ENCODE measurements around the gene NBL1.

The NBL1 gene, protein sequence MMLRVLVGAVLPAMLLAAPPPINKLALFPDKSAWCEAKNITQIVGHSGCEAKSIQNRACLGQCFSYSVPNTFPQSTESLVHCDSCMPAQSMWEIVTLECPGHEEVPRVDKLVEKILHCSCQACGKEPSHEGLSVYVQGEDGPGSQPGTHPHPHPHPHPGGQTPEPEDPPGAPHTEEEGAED

DNA sequence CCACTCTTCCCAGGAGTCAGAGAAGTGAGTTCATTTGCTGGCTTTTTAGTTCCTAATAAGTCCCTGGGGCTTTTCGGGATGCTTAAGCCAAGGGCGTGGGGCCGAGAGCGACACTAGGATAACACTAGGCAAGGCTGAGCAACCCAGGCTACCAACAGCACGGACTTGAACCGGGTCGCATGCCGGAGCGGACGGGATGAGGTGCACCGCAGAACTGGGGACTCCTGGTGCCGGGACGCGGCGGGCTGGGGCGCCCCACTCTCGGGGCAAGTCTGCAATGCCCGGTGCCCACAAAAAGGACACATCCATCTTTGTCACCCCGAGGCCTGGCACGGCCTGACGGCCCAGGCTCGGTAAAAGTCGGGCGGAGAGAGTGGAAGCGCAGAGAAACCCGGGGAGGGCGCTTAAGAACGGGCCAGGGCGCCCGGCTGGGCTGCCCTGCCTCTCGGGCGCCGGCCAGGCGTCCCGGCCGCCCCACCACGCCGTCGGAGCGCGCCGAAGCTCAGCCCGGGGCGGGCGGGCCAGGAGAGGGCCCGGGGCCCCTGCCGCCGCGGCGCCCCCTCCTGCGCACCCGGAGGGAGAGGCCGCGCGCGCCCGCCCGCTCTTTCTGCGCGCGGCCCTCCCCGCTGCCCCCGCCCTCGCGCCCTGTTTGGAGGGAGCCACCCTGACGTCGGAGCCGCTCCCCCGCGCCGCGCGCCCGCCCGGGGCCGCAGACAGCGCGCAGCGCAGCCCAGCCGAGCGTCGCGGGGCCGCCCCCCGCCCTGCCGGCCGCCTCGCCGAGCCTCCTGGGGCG lies at the start of gene NBL1:
Gene NBL1, plus strand, starts transcription at position 710 of the 793 bp plus-strand sequence. CDS start 10,720 bp downstream, outside the sequence.
- peak in 2 of 3 donors; percentile 28 to 68 for DNase-seq (ENCODE audit: low read depth in 2 of 3, low spot score in 1 of 3)

DNA sequence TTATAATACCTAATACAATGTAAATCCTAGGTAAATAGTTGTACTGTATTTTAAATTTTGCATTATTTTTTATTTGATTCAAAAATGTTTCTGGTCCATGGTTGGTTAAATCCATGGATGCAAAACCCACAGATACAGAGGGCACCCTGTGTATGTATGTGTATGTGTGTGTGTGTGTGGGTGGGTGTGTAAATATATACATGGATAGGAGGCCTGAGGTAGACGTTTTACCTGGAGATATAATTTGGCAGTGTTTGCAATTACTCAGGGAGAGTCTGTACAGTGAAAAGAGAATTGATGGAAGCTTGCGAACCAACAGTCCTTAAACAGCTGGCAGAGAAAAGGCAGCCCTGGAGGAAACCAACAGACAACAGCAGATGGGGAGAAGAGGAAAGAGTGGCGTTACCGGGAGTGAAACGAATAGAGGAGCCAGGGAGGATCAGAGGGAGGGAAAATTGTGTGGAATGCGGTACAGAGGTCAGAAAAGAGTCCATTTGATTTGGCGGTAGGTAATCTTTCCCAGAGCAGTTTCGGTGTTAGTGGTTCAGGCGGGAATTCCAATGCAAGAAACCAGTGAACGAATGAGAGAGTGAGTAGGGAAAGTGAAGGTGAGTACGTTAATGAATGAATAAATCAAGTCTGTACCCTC lies 47.9 kb upstream of the NBL1 start:
- no peak for DNase-seq (ENCODE audit: low read depth in 2 of 3, low spot score in 1 of 3)

DNA sequence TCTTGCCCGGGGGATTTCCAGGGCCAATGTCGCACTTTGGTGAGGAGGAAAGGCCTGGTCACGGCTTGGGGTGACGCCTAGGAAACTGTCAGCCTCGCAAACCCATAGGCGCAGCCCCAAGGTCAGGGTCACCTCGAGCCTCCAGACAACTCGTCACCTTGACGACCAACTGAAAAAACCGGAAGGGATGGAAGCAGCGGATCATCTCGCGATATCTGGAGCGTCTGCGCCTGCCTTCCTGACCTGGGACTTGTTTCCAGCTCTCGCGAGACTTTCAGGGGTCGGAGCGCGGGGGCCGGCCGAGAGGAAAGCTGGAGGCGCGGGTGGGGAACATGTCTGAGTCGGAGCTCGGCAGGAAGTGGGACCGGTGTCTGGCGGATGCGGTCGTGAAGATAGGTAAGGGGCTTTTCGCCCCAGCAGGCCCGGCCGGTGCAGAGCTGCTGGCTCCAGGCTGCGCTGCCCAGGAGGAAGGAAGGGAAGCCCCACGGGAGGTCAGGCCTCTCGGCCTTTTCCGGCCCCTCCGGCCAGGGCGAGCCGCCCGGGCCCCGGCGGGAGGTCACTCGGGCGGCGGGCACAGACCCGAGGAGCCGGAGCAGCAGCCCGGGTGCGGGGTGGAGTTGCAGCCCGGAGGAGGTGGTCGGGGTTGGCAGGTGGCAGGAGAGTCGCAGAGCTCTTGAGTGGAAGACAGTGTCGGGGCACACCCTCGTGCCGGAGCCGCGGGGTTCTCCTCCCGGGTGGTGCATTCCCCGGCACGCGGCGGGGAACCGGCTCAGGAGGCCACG lies 47.2 kb upstream of the NBL1 start:
- peak; percentile 95 to 97 (median 97) for DNase-seq (ENCODE audit: low read depth in 2 of 3, low spot score in 1 of 3)

DNA sequence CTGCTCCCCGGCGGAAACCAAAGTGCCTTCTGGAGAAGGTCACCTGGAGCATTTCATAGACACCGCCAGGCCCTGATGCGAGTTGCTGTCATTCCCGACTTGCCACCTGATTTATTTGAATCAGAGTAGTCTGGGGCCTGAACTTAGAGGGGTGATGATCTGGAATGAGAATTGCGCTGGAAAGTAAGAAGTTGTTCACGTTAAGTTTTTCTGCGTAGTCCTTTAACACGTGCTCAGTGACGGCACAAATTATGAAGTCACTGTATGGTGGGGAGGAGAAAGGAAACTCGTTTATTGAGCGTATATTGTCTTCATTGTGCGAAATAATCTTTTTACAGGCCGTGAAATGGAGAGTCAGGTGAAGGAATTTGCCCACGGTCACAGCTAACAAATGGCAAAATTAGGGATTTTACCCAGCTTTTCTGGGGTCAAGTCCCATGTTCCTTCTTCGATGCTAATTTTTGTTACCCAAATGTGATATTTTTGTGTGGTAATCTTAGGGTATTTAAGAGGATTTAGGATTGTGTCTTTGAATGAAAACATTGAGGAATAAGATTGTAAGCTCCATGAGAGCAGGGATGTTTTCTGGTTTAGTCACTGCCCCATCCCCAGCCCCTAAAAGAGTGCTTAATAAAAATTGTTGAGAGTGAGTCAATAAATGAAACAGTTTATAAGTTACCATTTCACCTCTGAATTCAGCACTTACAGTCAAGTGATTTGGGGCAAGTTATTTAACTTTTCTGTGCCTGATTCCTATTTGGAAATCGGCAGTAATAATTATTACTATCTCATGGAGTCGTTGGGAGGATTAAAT lies 46.4 kb upstream of the NBL1 start:
- DNase-seq (ENCODE audit: low read depth in 2 of 3, low spot score in 1 of 3) = peak in 1 of 3 donors; percentile 59

DNA sequence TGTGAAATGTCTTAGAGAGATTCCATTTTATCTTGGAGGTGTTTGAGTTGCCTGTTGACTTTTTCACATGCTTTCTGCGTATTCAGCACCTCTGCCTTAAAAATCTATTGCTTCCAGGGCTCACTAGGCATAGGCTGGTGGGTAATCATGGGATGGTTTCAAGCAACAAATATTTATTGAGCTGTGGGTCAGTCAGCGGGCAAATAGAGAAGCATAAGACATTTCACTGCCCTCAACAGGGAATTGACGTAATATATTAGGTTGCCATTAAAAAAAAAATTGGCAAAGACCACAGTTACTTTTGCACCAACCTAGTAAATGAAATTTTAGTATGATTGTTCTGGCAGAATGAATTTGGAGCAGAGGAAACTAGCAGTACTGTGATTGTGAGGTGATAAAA lies 44.3 kb upstream of the NBL1 start:
- no peak for DNase-seq (ENCODE audit: low read depth in 2 of 3, low spot score in 1 of 3)

DNA sequence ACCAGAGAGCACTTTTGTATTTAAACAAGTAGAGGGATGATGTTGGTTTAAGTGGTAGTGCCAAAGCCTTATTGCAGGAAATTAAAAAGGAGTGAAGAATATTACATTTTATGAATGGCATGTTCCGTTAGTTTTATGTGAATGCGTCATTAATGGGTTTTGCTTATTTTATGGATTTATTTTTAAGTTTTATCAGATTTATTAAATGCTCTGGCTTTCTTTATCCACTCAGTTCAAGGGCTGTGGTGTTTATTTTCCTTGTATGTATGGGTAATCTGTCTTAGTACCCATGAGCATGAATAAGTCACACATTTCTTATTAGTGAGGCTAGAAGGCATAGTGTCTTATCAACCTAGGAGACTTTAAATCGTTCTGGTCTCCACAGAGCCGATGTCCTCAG lies 41.6 kb upstream of the NBL1 start:
- DNase-seq (ENCODE audit: low read depth in 2 of 3, low spot score in 1 of 3) = no peak

DNA sequence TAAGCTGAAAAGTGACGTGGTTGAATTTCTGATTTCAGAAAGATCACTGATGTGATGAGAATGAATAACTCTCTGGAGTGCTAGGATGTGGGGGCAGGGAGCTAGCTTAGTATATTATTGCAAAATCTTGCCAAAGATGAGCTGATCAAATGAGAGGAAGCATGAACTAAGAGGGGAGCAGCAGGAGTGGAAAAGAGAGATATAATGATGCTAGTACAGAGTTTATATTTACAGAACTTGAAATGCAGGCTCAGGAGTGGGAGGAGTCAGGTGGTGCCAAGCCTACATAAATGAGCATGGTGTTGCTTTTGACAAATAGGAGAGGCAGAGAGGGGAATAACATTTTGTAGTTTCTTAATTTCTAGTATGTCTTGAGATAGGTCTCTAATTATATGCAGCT lies 38.1 kb upstream of the NBL1 start:
- DNase-seq (ENCODE audit: low read depth in 2 of 3, low spot score in 1 of 3) = no peak

DNA sequence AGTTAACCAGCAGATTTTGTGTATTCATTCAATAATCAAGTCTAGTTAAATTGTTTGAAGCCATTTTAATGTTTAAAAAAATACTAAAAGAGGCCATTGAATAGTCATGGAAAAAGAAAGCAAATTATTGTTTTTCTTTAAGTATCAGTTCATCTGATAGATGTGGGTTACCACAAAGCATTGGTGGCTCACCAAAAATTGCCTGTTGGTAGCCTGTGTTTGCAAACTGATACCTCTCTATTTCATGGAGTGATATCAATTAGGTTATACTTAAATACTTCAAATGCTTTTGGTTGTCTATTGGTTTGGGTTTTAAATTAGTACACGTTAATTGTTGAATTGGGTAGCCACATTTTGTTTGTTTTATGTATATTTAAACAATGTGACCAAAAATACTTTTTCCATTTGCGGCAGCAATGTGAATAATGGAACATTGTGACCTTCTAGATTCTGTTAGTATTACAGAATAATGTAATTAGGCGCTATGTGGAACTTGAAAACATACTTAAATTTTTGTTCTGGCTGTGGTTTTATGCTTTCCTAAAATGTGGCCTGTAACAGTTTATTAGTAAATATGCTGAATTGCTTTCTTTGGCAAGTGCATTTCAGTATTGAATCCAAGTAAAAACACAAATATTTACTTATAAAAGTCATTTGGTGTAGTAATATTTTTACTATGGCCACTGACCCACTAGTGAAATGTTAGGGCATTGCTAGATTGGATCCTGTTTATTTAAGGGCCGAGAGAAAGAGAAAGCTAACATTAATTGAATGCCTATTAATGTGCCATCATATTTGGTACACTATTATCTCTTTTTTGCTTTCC lies 37.1 kb upstream of the NBL1 start:
- peak in 2 of 3 donors; percentile 15 for DNase-seq (ENCODE audit: low read depth in 2 of 3, low spot score in 1 of 3)

DNA sequence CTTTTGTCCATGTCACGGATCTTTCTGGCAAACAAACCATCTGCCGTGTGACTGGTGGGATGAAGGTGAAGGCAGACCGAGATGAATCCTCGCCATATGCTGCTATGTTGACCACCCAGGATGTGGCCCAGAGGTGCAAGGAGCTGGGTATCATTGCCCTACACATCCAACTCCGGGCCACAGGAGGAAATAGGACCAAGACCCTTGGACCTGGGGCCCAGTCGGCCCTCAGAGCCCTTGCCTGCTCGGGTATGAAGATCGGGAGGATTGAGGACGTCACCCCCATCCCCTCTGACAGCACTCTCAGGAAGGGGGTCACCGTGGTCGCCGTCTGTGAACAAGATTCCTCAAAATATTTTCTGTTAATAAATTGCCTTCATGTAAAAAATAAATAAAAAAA lies 35.9 kb upstream of the NBL1 start:
- no peak for DNase-seq (ENCODE audit: low read depth in 2 of 3, low spot score in 1 of 3)

DNA sequence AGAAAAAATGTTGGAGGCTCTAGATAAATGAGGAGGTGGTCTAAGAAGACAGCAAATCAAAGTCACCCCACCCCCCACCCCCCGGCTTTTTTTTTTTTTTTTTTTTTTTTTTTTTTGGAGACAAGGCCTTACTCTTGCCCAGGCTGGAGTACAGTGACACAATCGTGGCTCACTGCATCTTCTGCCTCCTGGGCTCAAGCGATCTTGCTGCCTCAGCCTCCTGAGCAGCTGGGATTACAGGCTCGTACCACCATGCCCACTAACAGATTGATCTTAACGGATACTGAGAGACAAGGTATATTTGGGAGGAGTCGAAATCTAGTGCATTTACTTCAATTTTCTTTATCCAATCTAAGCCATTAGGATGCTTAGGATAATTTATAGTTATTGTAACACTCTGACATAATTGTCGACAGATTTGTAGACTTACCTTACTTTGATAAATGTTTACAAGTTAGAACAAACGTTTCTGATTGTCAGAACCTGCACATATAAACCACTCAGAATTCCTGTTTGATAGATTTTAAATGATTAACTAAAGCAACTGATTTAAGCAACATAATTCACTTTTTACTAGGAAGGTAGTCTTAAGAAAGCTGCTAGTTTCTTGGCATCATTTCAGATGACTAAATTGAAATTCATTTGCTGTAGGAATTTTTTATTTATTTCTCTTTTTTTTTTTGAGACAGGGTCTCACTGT lies 33.7 kb upstream of the NBL1 start:
- no peak for DNase-seq (ENCODE audit: low read depth in 2 of 3, low spot score in 1 of 3)

DNA sequence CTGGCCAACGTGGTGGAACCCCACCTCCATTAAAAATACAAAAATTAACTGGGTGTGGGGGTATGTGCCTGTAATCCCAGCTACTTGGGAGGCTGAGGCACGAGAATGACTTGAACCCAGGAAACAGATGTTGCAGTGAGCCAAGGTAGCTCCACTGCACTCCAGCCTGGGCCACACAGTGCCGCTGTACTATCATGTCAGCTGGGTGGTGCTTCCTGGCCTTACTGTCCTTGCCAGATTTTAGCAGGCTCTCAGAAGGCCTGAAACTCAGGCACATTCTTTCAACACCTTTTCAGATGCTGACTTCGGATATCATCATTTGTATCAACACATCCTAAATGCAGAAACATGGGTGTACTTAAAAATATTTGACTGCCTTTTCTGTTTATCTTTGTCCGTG lies 31.6 kb upstream of the NBL1 start:
- no peak for DNase-seq (ENCODE audit: low read depth in 2 of 3, low spot score in 1 of 3)

DNA sequence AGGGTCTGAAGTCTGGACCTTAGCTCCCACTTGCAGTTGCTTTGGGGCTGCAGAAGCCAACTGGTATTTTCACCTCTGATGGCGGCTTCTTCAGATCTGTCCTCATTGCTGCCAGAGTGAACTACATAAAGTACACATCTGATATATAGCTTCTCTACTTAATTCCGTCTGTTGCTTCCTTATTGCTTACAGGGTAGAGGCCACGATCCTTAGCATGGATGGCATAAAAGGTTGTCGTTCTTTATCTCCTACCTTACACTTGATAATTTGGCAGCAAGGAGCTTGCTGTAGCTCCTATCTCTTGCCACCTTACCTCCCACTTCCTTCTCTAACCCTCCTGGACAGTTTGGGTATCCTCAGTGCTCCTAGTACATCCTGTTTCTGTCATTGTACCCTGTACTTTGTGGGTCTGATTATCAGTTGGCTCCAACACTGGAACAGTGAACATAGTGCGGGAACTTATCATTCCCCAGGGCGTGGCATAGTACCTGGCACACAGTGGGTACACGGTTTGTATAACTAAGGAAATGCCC lies 30.9 kb upstream of the NBL1 start:
- no peak for DNase-seq (ENCODE audit: low read depth in 2 of 3, low spot score in 1 of 3)

DNA sequence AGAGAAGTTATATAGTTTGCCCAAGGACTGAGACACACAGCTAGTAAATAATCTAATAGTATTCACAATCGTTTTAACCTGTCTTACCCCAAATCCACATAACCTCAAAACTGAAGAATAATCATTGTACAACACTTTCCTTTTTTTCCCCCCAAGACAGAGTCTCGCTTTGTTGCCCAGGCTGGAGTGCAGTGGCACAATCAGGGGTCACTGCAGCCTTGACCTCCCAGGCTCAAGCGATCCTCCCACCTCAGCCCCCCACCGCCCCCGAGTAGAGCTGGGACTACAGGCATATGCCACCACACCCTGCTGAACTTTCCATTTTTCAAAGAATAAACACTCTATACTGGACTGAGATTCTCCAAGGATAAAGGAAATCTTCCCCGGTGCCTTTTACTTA lies 28.7 kb upstream of the NBL1 start:
- DNase-seq (ENCODE audit: low read depth in 2 of 3, low spot score in 1 of 3) = no peak

DNA sequence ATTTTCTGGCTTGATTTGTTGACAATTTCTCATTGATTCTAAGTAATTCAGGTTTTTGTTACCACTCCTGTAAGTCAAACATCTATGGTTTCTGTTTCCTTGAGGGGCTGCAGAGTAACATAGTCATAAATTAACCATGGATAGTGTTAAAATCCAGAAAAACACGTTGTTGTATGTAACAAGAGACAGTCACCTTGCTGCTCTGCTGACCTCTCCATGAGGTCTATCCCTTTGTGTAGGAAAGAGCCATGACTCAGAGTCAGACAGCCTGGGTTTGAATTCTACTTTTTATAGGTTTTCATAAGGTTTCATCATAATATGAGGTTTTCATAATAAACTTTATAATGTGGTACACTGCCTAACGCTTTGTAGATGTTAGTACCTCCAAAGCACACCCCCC lies 27.6 kb upstream of the NBL1 start:
- no peak for DNase-seq (ENCODE audit: low read depth in 2 of 3, low spot score in 1 of 3)

DNA sequence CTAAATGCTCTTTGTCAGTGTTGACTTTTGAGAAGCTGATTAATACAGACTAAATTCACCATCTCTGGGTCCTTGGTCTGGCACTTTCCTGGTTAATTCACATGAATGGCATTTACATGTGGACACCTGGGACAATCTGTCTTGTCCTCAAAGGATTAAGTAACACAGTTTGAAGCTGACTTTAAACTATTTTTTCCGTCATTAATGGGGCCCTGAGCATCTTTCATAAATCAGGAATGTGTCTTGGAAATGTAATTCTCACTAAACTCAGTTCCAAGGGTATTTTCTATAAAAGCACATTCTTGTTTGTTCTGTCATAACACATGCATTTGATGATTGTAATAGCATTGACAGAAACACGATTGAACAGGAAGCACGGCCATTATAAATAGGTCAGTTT lies 26.7 kb upstream of the NBL1 start:
- no peak for DNase-seq (ENCODE audit: low read depth in 2 of 3, low spot score in 1 of 3)

DNA sequence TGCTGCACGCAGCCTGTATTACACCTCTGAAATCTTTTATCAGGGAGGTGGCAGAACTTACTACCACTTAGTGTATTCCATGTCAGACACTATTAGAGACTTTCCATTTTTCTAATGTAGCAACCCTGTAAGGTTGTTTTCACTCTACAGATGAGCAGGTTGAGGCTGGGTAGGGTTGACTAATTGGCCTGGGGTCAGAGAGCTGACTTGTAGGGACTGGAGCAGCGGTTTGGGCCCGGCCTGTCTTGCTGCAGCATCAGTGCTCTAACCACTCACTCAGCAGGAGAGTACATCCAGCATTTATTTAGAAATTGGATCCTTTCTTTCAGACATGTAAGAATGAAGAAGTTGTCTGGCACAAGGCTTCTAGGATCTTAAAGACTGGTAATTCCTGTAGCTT lies 25.7 kb upstream of the NBL1 start:
- no peak for DNase-seq (ENCODE audit: low read depth in 2 of 3, low spot score in 1 of 3)

DNA sequence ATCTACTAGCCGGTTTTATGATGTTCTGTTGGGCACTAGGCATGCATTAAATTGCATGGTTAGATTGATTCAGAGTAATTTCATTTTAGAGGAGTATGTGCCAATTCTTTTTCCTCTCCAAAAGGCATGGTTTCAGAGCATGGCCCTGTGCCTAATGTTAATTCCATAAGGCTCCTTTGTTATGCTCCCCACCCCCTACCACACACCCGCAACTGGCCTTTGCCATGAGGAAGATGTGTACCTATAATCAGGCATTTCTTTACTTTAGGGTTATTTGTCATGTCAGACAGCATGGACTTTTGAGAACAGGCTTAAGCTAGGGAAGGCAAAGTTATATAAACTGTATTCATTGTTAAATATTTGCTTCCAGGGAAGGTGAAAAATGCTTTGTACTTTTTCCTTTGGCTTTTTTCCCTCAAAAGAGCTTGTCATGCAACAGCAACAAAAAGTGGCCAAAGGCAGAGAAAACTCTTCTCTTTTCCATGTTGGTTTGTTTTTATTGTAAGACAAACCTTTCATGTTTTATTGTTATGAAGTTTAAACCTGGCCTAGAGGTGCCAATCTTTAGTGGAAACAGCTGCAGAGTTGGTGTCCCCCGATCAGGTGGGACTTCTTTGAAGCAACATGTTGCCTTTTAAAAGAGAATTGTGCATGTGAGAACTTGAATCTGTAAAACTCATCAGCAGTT lies 24.3 kb upstream of the NBL1 start:
- no peak for DNase-seq (ENCODE audit: low read depth in 2 of 3, low spot score in 1 of 3)

DNA sequence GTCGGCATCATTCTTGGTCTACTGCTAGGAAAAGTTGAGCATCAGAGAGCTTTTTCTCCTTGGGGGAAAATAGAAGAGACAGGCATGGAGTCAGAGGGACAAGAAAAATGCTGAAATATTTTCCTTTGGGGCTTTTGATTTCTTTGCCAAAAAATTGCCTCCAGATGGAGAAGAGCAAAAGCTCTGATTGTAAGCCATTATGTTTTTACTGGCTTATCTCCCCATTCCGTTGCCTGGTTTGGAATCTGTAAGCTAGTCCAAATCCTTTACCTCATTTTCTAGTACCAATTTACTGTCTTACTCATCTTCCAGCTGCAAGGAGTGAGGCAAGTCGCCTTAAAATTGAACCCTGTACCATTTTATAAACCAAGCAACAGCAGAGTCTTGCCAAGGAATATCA lies 23.3 kb upstream of the NBL1 start:
- no peak for DNase-seq (ENCODE audit: low read depth in 2 of 3, low spot score in 1 of 3)
